NCI-H748 (cell line): ENCODE data around the gene KRT33A.
A peak's percentile ranks its signal among the peaks of the same experiment; 100 is the strongest.

Source experiments
- DNase-seq: peaks from one replicate; lab custom pipeline; 2025; ENCODE audit not compliant: unreplicated experiment; lab: John Stamatoyannopoulos, UW

Gene KRT33A

GRCh38 chr17:41331606-41332005 is 19.0 kb downstream of the KRT33A start:
- no peak for DNase-seq

- peak; percentile 84 for DNase-seq
These were observed 21.2 kb downstream of the KRT33A start for GRCh38 chr17:41329279-41329948.

- no peak for DNase-seq
These were observed 22.4 kb downstream of the KRT33A start for GRCh38 chr17:41328207-41328606.

GRCh38 chr17:41327411-41328120 is 23.1 kb downstream of the KRT33A start:
- no peak for DNase-seq

GRCh38 chr17:41326173-41327145 is 24.2 kb downstream of the KRT33A start:
- DNase-seq, result no peak

GRCh38 chr17:41325611-41326010 is 25.0 kb downstream of the KRT33A start:
- no peak for DNase-seq

- DNase-seq, result no peak
These were observed 25.5 kb downstream of the KRT33A start for GRCh38 chr17:41325126-41325525.

GRCh38 chr17:41324180-41325075 is 26.2 kb downstream of the KRT33A start:
- peak; percentile 62 for DNase-seq

- DNase-seq, result no peak
These were observed 27.4 kb downstream of the KRT33A start for GRCh38 chr17:41322903-41323895.

- peak; percentile 75 for DNase-seq
These were observed 28.3 kb downstream of the KRT33A start for GRCh38 chr17:41322094-41322902.

GRCh38 chr17:41318231-41318630 is 32.4 kb downstream of the KRT33A start:
- no peak for DNase-seq

- peak; percentile 79 for DNase-seq
These were observed 34.7 kb downstream of the KRT33A start for GRCh38 chr17:41315814-41316445.

GRCh38 chr17:41315204-41315794 is 35.3 kb downstream of the KRT33A start, which contains the start of gene KRTAP17-1:
TSS of gene KRTAP17-1 (minus strand) at chr17:41315710. CDS start at chr17:41315650, 60 bp downstream.
- DNase-seq, result no peak

- DNase-seq, result no peak
These were observed 39.5 kb downstream of the KRT33A start for GRCh38 chr17:41311111-41311510.

- DNase-seq, result no peak
These were observed 41.7 kb downstream of the KRT33A start, which contains the start of gene KRTAP16-1 for GRCh38 chr17:41308918-41309359. TSS of gene KRTAP16-1 (minus strand) at chr17:41309309. CDS start at chr17:41309253, 56 bp downstream.

GRCh38 chr17:41308251-41308917 is 42.2 kb downstream of the KRT33A start:
- peak; percentile 11 for DNase-seq

- DNase-seq, result no peak
These were observed 43.0 kb downstream of the KRT33A start for GRCh38 chr17:41307647-41308046.
